Ramos (cell line): ENCODE data around the gene SCAPER.
"Not testable (repeated sequence)": the region's sequence is repeated elsewhere in the genome, so short reads cannot be mapped to it uniquely, and the experiment has no call there.

Experiments
- in situ Hi-C: fragments of 300-500 bp; cut with MboI; formaldehyde crosslinking; loops from one replicate; pipeline ENCODE4 v1.14.3; 2022; ENCODE audit warnings: low sequenced_read_pairs; ENCODE audit not compliant: unreplicated experiment

SCAPER gene

DNA sequence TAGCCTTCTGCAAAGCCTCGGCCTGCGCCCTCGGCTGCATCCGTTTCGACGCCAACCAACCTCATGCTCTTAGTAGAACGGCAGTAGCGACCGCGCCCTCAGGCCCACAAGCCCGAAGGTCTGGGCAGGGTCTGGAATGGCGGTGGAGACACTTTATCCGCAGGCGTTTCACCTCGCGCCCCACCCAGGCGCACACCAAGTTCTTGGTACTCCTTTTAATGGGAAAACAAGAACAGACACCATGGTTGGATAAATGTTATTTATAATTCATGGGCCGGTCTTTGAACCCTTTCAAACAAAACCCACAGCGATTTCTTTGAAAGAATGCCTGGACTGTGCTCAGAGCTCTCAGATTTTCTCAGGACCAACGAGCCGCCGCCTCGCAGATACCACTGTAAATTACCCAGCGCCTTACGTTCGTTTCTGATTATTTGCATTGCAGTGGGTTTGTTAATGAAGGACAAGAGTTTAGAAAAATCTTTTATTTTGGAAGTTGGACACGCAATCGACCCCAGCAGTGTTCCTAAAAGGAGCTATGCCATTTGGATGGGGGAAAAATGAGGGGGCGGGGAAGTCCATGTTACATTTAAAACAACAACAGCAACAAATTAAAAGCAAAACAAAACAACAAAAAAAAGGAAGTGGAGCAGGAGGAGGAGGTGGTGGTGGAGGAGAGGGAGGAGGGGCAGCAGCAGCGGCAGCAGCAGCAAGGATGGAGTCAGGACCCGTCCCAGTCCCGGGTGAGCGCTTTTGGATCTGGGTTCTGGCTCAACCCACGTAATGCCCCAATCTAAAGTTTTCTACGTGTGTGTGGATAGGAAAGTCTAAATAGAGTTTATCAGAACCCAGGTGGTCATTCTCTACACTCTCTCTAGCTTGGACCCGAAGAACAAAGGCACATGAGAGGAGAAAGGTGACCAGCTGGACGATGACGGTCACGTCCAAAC, 569.6 kb downstream of the SCAPER start:
- in situ Hi-C loops: no loop called here

DNA sequence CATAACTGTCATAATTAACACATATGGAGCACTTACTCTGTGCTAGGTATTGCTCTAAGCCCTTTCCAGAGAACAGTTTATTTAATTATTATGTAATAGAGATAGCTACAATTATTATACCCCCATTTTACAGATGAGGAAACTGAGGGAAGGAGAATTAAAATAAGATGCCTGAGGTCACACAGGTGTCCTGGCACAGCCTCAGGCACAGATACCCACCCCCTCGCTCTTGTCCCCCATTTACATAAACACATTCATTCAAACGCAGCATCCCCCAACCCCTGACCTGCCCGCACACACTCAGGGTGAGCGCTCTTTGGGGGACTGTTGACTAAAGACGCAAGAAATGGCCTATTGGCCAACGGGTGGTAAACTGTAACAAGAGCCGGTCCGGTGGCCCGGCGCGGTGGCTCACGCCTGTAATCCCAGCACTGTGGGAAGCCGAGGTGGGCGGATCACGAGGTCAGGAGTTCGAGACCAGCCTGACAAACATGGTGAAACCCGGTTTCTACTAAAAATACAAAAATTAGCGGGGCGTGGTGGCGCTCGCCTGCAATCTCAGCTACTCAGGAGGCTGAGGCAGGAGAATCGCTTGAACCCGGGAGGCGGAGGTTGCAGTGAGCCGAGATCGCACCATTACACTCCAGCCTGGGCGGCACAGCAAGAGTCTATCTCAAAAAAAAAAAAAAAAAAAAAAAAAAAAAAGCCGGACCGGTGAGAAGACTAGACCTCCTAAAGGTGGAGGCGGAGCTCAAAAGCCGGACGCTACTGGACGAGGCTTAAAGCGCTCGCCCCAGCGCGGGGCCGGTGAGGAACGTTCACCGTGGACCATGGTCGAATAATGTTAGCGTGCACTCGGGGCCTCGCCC, 570.5 kb downstream of the SCAPER start:
- in situ Hi-C loops: no loop called here

DNA sequence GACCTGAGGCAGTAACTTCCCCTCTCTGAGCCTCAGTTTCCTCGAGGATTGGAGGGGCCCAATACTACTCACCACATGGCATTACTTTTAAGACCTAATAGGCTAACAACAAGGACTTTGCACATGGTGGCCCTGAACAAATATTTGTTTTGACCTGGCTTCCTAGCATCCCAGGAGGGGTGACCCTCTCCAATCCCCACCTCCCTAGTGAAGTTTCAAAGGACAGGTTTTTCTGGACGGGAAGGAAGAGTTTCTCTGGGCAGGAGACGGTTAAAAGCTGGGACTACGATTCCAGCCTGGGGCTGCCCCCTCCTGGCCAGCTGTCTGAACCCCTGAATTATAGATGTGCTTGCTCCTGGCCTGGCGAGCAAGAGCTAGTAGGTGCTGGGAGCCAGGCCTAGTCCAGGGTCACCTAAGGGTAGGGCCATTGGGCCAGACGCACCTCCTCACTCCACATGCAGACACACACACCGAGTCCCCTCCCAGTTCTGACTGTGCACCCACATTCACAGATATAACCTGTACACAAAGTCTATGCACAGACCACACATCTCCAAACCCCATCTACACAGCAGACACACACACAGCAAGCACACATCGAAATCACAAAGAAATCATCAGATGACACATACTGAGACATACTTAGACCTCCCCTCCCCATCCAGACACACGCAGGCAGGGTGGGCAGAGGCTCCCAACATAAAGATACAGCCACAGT, 571.3 kb downstream of the SCAPER start:
- in situ Hi-C loops: no loop called here

DNA sequence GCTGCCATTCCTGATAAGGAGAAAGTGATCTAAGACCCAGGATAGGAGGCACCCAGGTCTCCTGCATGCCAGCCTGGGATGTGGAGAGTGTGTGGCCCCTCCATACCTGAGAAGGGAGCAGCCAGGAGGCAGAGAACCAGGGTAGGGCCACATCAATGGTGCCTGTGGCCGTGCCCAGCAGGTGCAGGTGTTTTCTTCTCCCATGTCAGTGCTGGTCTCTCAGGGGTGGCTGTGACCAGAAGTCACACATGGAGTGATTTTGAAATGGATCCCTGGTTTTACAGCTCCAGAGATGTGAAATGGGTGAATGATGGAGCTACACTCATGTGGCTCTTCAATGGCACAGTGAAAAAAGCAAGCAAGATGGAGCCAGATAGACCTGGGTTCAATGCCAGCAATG, 571.8 kb downstream of the SCAPER start:
- in situ Hi-C loops: no loop called here

DNA sequence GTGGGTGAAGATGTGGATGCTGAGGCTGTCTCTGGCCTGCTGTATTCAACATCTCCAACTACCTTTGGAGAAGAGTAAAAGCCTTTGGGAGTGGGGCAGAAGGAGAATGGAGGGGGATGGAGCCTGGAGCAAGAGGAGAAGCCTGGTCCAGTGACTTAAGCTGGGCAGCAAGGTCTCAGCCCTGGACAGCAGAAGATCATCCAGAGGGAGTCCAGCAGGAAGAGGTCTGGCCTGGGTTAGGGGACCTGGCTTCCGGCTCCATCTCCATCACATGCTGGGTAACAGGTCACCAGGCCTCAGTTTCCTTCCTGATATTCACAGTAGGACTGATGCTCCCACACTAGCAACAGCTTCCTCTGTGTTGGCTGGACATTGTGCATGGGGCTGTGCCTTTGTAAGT, 572.3 kb downstream of the SCAPER start:
- in situ Hi-C loops: no loop called here

DNA sequence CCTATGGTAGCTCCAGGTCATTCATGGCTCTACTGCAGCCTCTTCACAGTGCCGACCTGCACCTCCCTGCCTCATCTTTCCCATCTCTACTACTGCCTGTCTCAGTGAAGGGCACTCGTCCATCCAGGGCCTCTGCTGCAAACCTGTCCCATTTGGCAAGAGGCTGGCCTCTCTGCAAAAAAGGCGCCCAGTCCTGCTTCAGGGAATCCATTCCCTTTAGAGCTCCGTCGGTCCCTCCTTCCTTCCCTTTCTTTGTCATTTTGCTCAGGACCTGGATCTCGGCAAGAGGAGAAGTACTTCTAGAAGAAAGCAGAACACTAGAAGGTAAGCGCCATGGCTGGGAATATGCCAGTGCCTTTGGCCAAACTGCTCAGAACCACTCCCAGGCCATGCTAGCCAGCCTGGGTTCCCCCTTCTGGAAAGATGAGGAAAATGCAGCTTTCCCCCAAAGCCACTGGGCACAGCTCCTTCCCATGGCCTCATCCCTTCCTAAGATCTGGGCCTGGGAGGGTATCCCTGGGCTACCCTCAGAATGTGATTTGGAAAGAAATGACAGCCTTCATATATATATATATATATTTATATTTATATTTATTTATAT, 575.0 kb downstream of the SCAPER start:
- in situ Hi-C loops: no loop called here

DNA sequence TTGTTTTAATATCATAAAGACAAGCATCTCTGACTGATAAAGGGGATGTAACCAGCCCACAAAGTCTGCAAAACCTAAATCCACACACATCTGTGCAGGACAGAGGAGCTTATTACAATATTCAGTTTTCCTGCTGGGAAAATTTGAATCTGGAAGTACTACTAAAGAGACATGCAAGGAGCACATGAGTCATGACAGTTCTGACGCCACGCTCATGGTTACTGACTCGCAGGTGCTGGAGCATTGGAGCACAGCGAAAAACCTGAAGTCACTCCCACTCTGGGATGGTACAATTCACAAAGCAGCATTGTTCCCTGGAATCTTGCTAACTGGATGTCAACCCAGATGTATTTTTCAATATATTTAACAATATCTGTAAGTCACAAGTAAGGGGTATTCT, 576.2 kb downstream of the SCAPER start:
- in situ Hi-C loops: no loop called here

DNA sequence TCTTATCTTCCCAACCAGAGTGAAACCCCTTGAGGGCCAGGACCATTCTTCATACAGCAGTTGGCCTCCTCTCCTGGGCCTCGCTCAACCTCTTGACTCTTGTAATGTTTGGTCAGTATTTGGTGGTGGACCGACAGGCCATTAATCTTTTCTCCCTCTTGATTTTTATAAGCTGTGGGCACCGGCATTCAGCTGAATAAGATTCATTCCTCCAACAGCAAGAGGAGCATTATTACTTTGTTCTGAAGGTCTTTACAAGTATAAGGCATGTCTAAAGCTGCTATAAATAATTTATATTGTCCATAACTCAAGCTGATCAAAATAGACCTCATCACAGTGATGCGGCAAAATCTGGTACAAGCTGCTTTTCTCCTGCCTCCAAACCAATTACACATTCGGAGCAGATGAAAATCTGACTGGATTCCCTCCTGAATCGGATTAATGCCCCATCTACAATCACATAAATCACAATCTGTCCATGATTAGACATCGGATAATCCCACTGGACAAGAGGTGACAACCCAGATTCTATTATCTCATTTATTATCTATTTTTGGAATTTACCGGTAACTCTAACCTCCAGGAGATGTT, 576.9 kb downstream of the SCAPER start:
- in situ Hi-C loops: no loop called here

DNA sequence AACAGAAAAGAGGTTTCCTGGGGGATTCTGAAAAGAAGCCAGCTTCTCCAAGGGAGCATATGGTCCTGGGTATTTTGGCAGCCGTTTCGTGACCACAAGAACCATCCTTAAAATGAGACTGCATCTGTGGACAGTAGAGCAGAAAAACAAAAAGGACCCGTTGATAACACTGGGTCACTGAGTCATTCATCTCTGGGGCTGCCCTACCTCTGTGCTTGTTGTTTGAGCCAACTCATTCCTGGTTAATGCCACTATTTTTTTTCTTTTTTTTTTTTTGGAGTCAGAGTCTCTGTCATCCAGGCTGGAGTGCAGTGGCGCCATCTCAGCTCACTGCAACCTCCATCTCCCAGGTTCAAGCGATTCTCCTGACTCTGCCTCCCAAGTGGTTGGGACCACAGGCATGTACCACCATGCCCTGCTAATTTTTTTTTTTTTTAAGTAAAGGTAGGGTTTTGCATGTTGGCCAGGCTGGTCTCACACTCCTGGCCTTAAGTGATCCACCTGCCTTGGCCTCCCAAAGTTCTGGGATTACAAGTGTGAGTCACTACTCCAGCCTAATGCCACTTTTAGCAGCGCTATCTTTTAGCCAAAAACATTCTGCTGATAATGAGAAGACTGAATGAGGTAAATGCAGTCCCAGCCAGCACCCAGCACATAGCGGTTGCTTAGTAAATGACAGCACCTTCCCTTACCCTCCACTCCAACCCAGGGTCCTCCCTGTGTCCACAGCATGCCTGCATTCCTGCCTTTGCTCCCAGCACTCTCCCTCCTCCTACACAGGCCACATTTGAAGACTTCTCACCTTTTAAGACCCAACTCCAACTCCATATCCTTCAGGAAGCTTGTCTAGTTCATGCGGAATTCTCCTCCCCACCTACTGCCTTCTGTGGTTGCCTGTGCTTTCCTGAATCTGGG, 577.7 kb downstream of the SCAPER start:
- in situ Hi-C loops: no loop called here

DNA sequence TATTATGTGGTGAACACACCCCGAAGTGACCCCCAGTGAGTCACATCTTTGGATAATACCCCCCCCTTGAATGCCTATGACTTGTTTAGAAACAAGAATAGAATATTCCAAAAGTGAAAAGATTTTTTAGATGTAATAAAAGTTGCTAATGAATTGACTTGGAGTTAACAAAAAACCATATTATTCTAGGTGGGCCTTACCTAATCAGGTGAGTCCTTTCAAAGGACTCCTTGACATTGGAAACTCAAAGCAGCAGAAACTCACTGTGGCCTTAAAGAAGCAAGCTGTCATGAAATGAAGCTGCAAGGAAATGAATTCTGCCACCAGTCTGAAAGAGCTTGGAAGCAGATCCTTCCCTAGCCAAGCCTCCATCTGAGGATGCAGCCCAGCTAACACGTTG, 579.4 kb downstream of the SCAPER start:
- in situ Hi-C loops: no loop called here

DNA sequence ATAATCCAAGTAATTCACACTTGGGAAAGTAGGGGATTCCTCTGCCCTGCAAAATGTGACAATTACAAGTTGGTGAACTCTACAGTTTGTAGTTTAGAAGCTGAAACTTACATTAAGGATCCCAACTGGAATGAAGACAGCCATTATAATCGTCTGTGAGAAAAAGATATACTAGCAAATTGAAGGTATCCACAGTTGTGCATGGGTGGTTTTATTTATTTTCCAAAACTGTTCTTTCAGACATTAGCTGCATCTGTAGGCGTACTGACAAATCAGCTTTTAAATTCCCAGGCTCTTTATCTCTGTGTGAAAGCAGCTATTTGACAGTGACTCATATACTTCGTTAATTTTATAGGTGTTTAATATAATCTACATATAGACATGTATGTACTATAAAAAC, 581.1 kb downstream of the SCAPER start:
- in situ Hi-C loops: no loop called here

DNA sequence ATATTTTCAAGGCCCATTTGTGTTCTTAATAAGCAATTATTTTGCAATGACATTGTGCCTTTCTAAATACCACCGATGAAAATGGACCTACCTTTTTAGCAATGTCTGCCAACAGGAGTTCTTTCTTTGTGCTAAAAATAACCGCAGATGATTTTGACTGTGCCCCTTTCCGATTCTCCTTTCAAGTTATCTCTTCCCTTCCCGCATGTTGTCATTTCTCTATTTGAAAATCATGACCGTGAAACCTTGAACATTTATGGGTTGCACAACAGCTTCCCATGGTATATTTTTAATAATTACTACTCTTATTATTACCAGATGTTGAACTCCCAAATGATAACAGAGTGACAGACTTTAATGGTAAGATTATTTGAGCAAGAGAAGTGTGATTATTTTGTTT, 583.5 kb downstream of the SCAPER start:
- in situ Hi-C loops: no loop called here

DNA sequence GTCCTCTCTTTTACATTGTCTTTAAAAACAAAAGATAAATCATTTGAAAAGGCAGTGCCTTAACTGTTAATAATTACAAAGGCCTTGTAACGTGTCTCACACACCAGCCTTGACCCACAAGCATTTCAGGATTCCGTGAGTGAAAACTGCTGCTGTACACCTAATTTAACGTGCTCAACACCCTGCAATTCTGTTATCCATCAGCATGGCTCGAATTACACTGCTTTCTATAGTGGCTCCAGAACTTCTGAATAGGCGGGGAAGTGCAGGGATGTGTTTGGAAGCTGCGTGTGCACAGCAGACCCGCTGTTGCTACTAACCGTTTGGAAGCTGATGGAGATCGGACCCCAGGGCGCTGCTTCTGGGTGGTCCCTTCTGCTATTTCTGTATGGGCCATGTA, 584.0 kb downstream of the SCAPER start:
- in situ Hi-C loops: no loop called here

DNA sequence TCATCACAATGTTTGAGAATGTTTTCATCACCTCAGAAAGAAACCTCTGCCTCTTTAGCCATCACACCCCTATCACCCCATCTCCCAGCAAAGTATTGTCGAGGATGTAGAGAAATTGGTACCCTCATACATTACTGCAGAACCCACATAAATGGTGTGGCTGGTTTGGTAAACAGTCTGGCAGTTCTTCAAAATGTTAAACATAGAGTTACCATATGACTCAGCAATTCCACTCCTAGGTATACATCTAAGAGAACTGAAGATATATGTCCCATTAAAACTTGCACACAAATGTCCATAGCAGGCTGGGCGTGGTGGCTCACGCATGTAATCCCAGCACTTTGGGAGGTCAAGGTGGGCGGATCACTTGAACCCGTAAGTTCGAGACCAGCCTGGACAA, 585.1 kb downstream of the SCAPER start:
- in situ Hi-C loops: no loop called here

DNA sequence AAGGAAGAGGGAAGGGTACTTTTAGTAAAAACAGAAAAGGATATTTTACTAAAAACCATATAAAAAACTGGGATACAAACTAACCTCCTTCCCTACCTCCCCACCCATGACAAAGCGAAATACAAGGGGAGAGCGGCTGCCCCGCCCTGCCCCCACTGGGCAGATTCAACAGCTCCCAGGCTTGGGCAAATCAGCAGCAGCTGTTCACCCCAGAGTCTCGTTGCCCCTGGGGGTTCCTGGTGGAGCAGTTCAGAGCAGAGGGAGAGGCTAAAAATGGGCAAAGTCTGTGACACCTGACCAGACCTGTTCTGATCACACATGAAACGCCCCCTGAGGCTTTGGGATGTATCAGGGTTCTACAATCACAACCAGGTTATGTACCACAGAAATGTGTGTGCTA, 591.4 kb downstream of the SCAPER start:
- in situ Hi-C loops: no loop called here

DNA sequence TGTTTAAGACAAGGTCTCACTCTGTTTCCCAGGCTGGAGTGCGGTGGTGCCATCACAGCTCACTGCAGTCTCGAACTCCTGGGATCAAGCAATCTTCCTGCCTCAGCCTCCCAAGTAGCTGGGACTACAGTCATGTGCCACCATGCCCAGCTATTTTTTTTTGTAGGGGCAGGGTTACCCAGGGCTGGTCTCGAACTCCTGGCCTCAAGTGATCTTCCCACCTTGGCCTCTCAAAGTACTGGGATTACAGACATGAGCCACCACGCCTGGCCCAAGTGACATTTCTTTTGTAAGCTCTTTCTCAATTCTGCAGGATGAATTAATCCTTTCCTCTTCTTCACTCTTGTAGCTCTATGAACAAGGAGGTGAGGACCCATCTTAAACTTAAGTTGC, 592.0 kb downstream of the SCAPER start:
- in situ Hi-C loops: not testable (repeated sequence)

DNA sequence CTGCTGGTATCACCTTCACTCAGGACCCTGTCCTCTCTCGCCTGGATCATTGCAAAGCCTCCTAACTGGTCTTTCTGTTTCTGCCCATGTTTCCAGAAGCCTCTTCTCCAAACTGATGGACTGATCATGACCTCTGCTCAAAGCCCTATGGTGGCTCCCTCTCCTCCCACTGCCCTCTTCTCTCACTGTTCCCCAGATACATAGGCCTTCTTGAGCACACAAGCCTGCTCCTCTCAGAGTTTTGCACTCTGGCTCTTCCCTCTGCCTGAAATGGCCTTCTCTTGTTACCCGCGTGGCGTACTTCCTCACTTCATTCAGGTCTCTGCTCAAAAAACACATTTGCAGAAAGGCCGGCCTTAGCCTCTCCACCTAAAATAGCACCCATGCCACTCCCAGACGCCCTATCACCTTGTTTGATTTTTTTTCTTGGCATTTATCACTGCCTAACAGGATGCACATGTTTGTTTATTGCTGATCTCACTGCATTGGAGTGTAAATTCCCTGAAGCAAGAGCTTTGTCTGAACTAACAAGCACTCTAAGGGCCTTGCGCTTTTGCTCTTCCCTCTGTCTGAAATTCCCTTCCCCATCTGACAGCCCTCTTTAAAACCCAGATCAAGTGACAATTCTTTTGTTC, 592.5 kb downstream of the SCAPER start:
- in situ Hi-C loops: no loop called here
